WTC11 (cell line): ENCODE results near the gene PLXND1. TPM values are rescaled to one million over a fixed set of nuclear protein-coding genes. Genes with fewer than 3 reads are reported as not detected.

Experiments
- ATAC-seq: fragments of 200-7000 bp; cut with Tn5 transposase; 2 replicates; pipeline ENCODE4 v1.10.0; 2021; ENCODE audit warnings: mild to moderate bottlenecking, moderate library complexity
- CTCF ChIA-PET: fragments of 300-600 bp; sonication (Branson Sonifier 250); formaldehyde crosslinking; loops from one replicate; lab custom pipeline; 2021; ENCODE audit warnings: antibody characterized with exemption; lab: Charles Lee
- POLR2A ChIA-PET: fragments of 350-600 bp; sonication (Branson Sonifier 250); formaldehyde crosslinking; loops from one replicate; lab custom pipeline; 2021; ENCODE audit warnings: antibody characterized with exemption; lab: Charles Lee
- DNase-seq: peaks from one replicate; pipeline ENCODE4 v3.0.0; 2021; ENCODE audit warnings: low spot score
- H3K27ac Mint-ChIP-seq: 2 replicates; pipeline ENCODE4 v1.8.0; 2021; ENCODE audit warnings: mixed read lengths
- H3K27me3 Mint-ChIP-seq: 2 replicates; pipeline ENCODE4 v1.8.0; 2021; ENCODE audit warnings: low read depth, mild to moderate bottlenecking, moderate library complexity, mixed read lengths
- H3K36me3 Mint-ChIP-seq: 2 replicates; pipeline ENCODE4 v1.8.0; 2021; ENCODE audit warnings: mixed read lengths
- H3K4me1 Mint-ChIP-seq: 2 replicates; pipeline ENCODE4 v1.8.0; 2022; ENCODE audit warnings: mixed read lengths
- H3K4me3 Mint-ChIP-seq: 2 replicates; pipeline ENCODE4 v1.8.0; 2021; ENCODE audit warnings: mild to moderate bottlenecking, moderate library complexity, mixed read lengths
- H3K9me3 Mint-ChIP-seq: 2 replicates; pipeline ENCODE4 v1.8.0; 2021; ENCODE audit warnings: mixed read lengths
- CBFB ChIP-seq: sonication (generic); formaldehyde crosslinking; IDR thresholded peaks from 2 replicates; pipeline ENCODE4 v1.8.1; 2022; ENCODE audit warnings: mild to moderate bottlenecking, low read depth, missing genetic modification reagents
- FOXP1 ChIP-seq: sonication (generic); formaldehyde crosslinking; IDR thresholded peaks from 2 replicates; pipeline ENCODE4 v1.8.0; 2022; ENCODE audit warnings: missing genetic modification reagents, mild to moderate bottlenecking, moderate library complexity, borderline replicate concordance
- JAZF1 ChIP-seq: fragments of 250-450 bp; sonication (Bioruptor Pico); IDR thresholded peaks from 2 replicates; pipeline ENCODE4 v1.9.0; 2021; ENCODE audit warnings: moderate library complexity, mild to moderate bottlenecking, inconsistent platforms
- NR1H2 ChIP-seq: sonication (generic); formaldehyde crosslinking; IDR thresholded peaks from 2 replicates; pipeline ENCODE4 v1.9.0; 2021; ENCODE audit warnings: mild to moderate bottlenecking, moderate library complexity, missing genetic modification reagents
- NR2C2 ChIP-seq: sonication (generic); formaldehyde crosslinking; IDR thresholded peaks from 2 replicates; pipeline ENCODE4 v1.8.0; 2022; ENCODE audit warnings: mild to moderate bottlenecking, missing genetic modification reagents
- NR3C1 ChIP-seq: sonication (generic); formaldehyde crosslinking; conservative IDR thresholded peaks from 2 replicates; pipeline ENCODE4 v1.8.1; 2023; ENCODE audit warnings: low read depth, mild to moderate bottlenecking, missing genetic modification reagents
- SOX15 ChIP-seq: fragments of 250-450 bp; sonication (Bioruptor Pico); IDR thresholded peaks from 2 replicates; pipeline ENCODE4 v1.9.0; 2021; ENCODE audit warnings: mild to moderate bottlenecking
- TEAD1 ChIP-seq: sonication (generic); formaldehyde crosslinking; IDR thresholded peaks from 2 replicates; pipeline ENCODE4 v1.8.0; 2022; ENCODE audit warnings: mild to moderate bottlenecking, missing genetic modification reagents
- TEAD4 ChIP-seq: sonication (generic); formaldehyde crosslinking; IDR thresholded peaks from 2 replicates; pipeline ENCODE4 v1.8.0; 2022; ENCODE audit warnings: mild to moderate bottlenecking, missing genetic modification reagents
- TP53 ChIP-seq: sonication (generic); formaldehyde crosslinking; IDR thresholded peaks from 2 replicates; pipeline ENCODE4 v1.8.1; 2023; ENCODE audit warnings: mild to moderate bottlenecking, missing genetic modification reagents
- ZNF138 ChIP-seq: sonication (generic); formaldehyde crosslinking; conservative IDR thresholded peaks from 2 replicates; pipeline ENCODE4 v1.8.1; 2022; ENCODE audit warnings: mild to moderate bottlenecking, moderate library complexity, missing genetic modification reagents
- total RNA-seq: library from RNA; stranded (reverse); gene quantifications from 3 replicates; pipeline ENCODE4 v1.2.3, GENCODE V29; 2021
- TF ChIP-seq, protein P1 (sequence below): sonication (generic); formaldehyde crosslinking; IDR thresholded peaks from 2 replicates; pipeline ENCODE4 v1.8.1; 2023; ENCODE audit warnings: mild to moderate bottlenecking, missing genetic modification reagents
- TF ChIP-seq, protein P2 (sequence below): sonication (generic); formaldehyde crosslinking; IDR thresholded peaks from 2 replicates; pipeline ENCODE4 v1.8.0; 2022; ENCODE audit warnings: mild to moderate bottlenecking, missing genetic modification reagents
- TF ChIP-seq, protein P3 (sequence below): fragments of 250-450 bp; sonication (Bioruptor Pico); IDR thresholded peaks from 2 replicates; pipeline ENCODE4 v2.1.2; 2022; ENCODE audit warnings: mild to moderate bottlenecking, moderate library complexity
- TF ChIP-seq, protein P4 (sequence below): sonication (generic); formaldehyde crosslinking; IDR thresholded peaks from 2 replicates; pipeline ENCODE4 v1.8.1; 2022; ENCODE audit warnings: low read depth, mild to moderate bottlenecking, moderate library complexity, missing genetic modification reagents, borderline replicate concordance
- TF ChIP-seq, protein P5 (sequence below): fragments of 250-450 bp; sonication (Bioruptor Pico); conservative IDR thresholded peaks from 2 replicates; pipeline ENCODE4 v1.9.0; 2021; ENCODE audit warnings: mild to moderate bottlenecking
- TF ChIP-seq, protein P6 (sequence below): sonication (generic); formaldehyde crosslinking; IDR thresholded peaks from 2 replicates; pipeline ENCODE4 v1.8.1; 2022; ENCODE audit warnings: missing genetic modification reagents, borderline replicate concordance
- TF ChIP-seq, protein P7 (sequence below): sonication (generic); formaldehyde crosslinking; IDR thresholded peaks from 2 replicates; pipeline ENCODE4 v1.8.1; 2023; ENCODE audit warnings: mild to moderate bottlenecking, missing genetic modification reagents

PLXND1 gene
- total RNA-seq, 1 experiment from 2014 or later, result 56.7 TPM

DNA sequence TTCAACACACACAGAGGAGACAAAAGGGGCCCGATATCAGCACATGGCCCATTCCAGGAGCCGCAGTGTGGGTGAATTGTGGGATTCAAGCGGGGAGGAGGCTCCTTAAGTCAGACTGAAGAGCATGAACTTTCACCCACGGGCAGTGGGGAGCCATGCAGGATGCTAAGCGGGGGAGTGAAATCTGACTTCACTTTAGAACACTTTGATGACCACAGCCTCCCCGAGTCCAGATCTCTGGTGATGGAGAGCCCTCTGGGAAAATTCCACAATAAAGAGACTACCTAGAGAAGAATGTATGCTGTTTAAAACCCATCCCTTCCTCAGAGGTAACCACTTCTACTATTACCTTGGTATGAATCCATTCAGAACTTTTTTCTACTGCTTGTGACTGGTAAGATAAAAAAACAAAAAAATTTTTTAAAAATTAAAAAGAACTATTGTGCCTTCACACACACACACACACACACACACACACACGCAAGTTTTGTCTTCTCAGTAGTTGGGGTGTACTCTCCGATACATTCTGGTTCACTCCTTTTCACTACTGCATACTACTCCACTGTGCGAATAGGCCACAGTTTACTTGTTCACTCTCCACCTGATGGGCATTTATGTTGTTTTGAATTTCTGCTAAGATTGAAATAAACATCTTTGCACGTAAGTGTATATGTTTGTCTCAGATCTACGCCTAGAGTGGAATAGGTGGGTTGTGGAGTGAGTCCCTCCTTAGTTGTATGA is 65.5 kb downstream of the PLXND1 start:
- CTCF ChIA-PET, result no interaction called here
- H3K27me3 Mint-ChIP-seq, result no peaks in the 10 kb centered on the region

DNA sequence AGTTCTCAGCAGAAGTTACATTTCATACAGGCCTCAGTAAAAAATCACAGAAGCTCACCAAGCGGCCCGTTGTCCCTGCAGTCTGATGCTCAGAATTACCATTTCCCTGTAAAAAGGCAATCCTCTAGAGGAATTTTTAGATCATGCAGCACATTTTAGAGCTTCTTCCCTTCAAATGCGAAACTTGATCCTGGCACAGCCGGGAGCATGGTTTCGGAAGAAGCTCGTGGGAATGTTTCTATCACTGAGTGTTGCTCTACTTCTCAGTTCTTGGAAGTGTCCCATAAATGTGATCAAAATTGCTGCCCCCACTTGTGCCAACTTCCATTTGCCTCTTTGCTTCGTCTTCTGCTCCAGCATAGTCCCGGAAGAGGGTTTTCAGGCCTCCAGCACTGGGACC is 67.3 kb downstream of the PLXND1 start:
- DNase-seq (no peak), ATAC-seq (no peak)
- Mint-ChIP-seq H3K27me3 (no peaks in the 10 kb centered on the region), H3K4me3 (no peak overlapping the region), H3K27ac (no peak overlapping the region), H3K4me1 (peaks cover 32% of the 10 kb centered on the region), H3K9me3 (peaks cover 5% of the 10 kb centered on the region), H3K36me3 (no peaks in the 10 kb centered on the region)
- TF ChIP-seq TEAD1, result no peak
- TF ChIP-seq ZNF138, result no peak
- no peak for TF ChIP-seq FOXP1
- no peak for TF ChIP-seq TP53 (CRISPR knock-in tag)
- TF ChIP-seq, protein P1, sequence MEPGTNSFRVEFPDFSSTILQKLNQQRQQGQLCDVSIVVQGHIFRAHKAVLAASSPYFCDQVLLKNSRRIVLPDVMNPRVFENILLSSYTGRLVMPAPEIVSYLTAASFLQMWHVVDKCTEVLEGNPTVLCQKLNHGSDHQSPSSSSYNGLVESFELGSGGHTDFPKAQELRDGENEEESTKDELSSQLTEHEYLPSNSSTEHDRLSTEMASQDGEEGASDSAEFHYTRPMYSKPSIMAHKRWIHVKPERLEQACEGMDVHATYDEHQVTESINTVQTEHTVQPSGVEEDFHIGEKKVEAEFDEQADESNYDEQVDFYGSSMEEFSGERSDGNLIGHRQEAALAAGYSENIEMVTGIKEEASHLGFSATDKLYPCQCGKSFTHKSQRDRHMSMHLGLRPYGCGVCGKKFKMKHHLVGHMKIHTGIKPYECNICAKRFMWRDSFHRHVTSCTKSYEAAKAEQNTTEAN (CRISPR knock-in tag), result no peak
- TF ChIP-seq, protein P2, sequence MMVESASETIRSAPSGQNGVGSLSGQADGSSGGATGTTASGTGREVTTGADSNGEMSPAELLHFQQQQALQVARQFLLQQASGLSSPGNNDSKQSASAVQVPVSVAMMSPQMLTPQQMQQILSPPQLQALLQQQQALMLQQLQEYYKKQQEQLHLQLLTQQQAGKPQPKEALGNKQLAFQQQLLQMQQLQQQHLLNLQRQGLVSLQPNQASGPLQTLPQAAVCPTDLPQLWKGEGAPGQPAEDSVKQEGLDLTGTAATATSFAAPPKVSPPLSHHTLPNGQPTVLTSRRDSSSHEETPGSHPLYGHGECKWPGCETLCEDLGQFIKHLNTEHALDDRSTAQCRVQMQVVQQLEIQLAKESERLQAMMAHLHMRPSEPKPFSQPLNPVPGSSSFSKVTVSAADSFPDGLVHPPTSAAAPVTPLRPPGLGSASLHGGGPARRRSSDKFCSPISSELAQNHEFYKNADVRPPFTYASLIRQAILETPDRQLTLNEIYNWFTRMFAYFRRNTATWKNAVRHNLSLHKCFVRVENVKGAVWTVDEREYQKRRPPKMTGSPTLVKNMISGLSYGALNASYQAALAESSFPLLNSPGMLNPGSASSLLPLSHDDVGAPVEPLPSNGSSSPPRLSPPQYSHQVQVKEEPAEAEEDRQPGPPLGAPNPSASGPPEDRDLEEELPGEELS (CRISPR knock-in tag), result no peak
- no peak for TF ChIP-seq TEAD4
- TF ChIP-seq, protein P3, sequence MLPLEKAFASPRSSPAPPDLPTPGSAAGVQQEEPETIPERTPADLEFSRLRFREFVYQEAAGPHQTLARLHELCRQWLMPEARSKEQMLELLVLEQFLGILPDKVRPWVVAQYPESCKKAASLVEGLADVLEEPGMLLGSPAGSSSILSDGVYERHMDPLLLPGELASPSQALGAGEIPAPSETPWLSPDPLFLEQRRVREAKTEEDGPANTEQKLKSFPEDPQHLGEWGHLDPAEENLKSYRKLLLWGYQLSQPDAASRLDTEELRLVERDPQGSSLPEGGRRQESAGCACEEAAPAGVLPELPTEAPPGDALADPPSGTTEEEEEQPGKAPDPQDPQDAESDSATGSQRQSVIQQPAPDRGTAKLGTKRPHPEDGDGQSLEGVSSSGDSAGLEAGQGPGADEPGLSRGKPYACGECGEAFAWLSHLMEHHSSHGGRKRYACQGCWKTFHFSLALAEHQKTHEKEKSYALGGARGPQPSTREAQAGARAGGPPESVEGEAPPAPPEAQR (CRISPR knock-in tag), result no peak
- TF ChIP-seq NR2C2, result no peak
- no peak for TF ChIP-seq NR1H2 (CRISPR knock-in tag)
- TF ChIP-seq JAZF1 (CRISPR knock-in tag), result no peak
- TF ChIP-seq, protein P4, sequence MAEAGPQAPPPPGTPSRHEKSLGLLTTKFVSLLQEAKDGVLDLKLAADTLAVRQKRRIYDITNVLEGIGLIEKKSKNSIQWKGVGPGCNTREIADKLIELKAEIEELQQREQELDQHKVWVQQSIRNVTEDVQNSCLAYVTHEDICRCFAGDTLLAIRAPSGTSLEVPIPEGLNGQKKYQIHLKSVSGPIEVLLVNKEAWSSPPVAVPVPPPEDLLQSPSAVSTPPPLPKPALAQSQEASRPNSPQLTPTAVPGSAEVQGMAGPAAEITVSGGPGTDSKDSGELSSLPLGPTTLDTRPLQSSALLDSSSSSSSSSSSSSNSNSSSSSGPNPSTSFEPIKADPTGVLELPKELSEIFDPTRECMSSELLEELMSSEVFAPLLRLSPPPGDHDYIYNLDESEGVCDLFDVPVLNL (CRISPR knock-in tag), result no peak
- POLR2A ChIA-PET, result interaction anchor here (1.5 kb wide), 1 partner anchor 9 kb away, joined by 3 read pairs; no protein-coding TSS in a partner anchor
- CTCF ChIA-PET, result interaction anchor here (1.0 to 1.5 kb wide), 4 partner anchors 23 to 211 kb away, joined by 3 to 7 read pairs (median 4); no protein-coding TSS in a partner anchor

More for the DNA sequence above, 65.5 kb downstream of the PLXND1 start:
- Mint-ChIP-seq H3K9me3 (peaks cover 5% of the 10 kb centered on the region), H3K27ac (no peak overlapping the region), H3K4me1 (peaks cover 25% of the 10 kb centered on the region), H3K4me3 (no peak overlapping the region), H3K36me3 (no peaks in the 10 kb centered on the region)
- POLR2A ChIA-PET, result no interaction called here
- DNase-seq (no peak), ATAC-seq (no peak)
- TF ChIP-seq NR3C1 (CRISPR knock-in tag) (no peak), CBFB (CRISPR knock-in tag) (no peak), SOX15 (no peak)
- TF ChIP-seq, protein P5, sequence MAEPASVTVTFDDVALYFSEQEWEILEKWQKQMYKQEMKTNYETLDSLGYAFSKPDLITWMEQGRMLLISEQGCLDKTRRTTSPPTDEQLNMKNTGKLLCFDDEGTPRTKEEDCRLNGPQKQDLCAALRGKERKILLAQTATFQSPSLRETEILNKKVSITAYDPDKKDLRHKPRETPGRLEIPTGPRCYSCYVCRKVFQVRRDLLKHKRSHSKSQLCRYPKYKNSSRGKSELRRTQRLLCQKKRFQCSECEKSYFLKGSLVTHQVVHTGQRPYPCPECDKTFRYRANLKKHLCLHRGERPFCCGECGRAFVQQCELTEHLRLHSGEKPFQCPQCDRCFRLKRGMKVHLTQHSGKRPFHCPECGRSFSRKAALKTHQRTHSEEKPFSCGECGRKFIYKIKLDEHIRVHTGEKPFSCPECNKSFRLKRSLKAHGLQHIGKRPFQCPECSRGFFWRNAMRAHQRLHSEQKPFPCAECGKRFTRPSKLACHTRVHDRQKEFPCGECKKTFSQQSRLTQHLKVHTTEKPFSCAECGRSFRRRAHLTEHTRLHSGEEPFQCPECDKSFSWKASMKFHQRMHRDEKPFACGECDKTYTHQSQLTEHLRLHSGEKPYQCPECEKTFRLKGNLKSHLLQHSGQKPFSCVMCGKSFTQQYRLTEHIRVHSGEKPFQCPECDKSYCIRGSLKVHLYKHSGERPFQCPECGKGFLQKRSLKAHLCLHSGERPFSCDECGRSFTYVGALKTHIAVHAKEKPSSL (CRISPR knock-in tag), result no peak
- TF ChIP-seq, protein P6, sequence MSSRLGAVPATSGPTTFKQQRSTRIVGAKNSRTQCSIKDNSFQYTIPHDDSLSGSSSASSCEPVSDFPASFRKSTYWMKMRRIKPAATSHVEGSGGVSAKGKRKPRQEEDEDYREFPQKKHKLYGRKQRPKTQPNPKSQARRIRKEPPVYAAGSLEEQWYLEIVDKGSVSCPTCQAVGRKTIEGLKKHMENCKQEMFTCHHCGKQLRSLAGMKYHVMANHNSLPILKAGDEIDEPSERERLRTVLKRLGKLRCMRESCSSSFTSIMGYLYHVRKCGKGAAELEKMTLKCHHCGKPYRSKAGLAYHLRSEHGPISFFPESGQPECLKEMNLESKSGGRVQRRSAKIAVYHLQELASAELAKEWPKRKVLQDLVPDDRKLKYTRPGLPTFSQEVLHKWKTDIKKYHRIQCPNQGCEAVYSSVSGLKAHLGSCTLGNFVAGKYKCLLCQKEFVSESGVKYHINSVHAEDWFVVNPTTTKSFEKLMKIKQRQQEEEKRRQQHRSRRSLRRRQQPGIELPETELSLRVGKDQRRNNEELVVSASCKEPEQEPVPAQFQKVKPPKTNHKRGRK (CRISPR knock-in tag), result no peak
- TF ChIP-seq, protein P7, sequence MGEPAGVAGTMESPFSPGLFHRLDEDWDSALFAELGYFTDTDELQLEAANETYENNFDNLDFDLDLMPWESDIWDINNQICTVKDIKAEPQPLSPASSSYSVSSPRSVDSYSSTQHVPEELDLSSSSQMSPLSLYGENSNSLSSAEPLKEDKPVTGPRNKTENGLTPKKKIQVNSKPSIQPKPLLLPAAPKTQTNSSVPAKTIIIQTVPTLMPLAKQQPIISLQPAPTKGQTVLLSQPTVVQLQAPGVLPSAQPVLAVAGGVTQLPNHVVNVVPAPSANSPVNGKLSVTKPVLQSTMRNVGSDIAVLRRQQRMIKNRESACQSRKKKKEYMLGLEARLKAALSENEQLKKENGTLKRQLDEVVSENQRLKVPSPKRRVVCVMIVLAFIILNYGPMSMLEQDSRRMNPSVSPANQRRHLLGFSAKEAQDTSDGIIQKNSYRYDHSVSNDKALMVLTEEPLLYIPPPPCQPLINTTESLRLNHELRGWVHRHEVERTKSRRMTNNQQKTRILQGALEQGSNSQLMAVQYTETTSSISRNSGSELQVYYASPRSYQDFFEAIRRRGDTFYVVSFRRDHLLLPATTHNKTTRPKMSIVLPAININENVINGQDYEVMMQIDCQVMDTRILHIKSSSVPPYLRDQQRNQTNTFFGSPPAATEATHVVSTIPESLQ, result no peak
